GM12872 (cell line): ENCODE data around the gene GABBR2.

Experiments
- TF ChIP-seq, protein P1 (sequence below): IDR thresholded peaks from 3 replicates; pipeline ENCODE4 v1.5.1; 2011; ENCODE audit warnings: low read depth, mild to moderate bottlenecking, low read length, moderate library complexity; ENCODE audit not compliant: insufficient read depth

Gene GABBR2

DNA sequence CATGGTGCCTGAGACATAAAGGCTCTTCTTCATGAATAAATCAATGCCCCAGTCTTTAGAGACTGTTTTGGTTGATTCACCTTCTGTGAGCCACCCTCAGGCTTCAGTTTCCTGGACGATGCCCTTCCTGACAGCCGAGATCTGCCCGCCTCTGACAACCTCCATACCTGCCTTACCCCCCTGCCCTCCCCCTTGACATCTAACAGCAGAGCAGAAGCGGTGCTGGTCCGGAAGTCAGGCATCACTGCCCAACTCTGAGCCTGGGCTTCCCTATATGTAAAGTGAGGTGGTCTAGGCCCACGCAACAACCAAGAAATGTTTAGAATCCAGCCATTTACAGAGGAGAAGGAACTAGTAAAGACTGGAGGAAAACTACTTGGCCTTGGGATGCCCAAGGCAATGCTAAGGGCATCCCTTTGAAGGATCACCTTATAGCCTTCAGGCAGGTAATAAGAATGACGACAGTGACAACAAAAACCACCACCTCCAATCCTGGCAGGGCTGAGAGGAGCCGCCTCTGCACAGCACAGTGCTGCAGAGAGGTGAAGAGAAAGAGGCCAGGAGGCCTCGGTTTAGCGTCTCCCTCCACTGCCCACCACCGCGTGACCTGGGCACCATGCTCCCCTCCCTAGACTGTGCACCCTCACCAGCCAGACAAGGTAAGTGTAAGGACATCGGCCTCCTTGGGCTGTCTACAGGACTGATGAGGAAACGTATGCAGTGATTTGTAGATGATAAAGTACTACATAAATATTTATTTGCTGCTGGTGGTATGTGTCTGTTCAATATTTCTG lies 35.3 kb upstream of the GABBR2 start:
- TF ChIP-seq, protein P1, sequence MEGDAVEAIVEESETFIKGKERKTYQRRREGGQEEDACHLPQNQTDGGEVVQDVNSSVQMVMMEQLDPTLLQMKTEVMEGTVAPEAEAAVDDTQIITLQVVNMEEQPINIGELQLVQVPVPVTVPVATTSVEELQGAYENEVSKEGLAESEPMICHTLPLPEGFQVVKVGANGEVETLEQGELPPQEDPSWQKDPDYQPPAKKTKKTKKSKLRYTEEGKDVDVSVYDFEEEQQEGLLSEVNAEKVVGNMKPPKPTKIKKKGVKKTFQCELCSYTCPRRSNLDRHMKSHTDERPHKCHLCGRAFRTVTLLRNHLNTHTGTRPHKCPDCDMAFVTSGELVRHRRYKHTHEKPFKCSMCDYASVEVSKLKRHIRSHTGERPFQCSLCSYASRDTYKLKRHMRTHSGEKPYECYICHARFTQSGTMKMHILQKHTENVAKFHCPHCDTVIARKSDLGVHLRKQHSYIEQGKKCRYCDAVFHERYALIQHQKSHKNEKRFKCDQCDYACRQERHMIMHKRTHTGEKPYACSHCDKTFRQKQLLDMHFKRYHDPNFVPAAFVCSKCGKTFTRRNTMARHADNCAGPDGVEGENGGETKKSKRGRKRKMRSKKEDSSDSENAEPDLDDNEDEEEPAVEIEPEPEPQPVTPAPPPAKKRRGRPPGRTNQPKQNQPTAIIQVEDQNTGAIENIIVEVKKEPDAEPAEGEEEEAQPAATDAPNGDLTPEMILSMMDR, result no peak

DNA sequence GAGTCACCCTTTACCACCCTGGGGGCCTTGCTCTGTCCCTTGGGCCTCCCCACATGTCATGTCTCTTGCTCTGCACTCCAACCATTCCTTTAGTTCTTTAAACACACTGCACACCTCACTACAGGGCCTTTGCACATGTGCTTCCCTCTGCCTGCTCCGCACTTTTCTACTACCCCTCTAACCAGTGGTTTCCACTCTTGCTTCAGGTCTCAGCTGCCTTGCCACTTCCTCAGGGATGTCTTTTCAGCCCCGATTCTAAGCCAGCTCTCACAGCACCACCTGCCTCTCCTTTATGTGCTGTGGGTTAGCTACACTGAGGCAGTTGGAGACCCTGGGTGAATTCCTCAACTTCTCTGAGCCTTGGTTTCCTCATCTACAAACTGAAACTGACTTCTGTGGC lies 34.6 kb upstream of the GABBR2 start:
- TF ChIP-seq, protein P1, result no peak

DNA sequence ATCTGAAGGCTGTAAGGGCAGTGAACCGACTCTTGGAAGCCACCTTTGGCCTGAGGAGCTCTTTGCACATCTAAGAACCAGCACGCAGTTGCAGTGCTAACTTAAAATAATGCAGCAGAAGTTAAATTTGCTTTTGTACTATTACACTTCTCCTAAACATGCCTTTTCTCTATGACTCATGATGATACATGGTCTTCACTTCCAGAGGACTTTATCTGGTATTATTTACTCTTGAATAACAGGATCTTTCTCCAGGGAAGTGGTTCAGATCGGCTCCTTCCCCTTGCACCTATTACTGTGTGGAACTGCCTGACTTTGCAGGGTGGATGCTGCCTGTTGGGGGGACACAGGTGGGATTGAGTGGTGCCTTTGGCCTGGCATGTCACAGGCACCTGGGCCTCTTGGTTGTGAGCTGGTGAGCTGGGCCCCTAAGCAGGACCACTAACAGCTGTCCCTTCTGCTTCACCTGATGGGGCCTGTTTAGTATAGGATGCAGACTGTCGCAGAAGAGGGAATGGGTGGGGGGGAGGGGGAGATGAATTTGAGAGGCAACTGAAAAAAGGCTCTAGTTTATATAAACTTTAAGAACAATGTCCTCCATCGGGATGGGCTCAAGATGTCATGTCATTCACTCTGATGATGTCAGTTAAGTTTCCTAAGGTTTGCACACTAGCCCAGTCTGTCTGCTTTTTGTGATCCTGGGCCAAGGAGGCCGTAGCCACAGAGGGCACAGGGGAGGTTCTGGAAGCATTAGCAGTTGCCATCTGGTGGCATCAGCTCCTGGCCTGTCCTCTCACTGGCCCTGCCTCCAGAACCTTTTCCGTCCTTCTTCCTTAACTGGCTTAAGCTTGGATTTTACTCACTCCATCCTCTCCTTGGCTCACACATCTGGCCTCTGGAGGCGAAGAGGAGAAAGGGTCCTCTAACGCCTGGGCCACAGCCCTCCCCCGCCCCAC lies 33.9 kb upstream of the GABBR2 start:
- TF ChIP-seq, protein P1, result no peak

DNA sequence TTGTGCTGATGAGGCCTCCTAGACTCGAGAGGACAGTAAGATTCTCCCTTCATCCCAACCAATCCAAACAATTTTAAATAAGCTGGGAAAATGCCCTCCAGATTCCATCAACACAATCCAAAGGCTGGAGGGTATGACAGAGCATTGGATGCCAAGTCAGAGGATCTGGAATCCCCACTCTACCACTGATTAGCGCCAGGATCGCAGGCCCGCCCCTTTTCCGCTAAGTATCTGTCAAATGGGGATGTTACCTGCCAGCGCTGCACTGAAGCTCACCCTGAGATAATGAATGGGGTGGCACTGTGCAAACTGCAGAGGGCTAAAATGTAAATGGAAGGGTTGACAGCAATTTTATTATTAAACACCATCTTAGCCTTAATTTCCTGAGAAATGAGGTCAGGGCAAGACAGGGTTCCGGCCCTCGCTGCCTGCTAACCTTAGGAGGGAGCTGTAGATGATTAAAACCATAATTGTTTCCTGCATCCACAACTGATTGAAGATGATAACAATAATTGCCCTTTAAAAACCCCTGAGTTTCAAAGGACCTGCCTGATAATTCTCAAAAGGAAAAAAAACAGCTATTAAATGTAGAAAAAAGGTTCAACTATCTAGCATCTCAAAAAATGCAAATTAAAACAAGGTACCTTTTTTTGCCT lies 31.6 kb upstream of the GABBR2 start:
- TF ChIP-seq, protein P1, result no peak

DNA sequence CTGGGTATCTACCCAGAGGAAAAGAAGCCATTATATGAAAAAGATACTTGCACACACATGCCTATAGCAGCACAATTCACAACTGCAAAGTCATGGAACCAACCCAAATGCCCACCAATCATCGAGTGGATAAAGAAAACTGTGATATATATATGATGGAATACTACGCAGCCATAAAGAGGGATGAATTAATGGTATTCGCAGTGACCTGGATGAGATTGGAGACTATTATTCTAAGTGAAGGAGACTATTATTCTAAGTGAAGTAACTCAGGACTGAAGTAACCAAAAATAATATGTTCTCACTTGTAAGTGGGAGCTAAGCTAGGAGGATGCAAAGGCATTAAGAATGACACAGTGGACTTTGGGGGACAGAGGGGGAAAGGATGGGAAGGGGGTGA lies 30.0 kb upstream of the GABBR2 start:
- TF ChIP-seq, protein P1, result no peak

DNA sequence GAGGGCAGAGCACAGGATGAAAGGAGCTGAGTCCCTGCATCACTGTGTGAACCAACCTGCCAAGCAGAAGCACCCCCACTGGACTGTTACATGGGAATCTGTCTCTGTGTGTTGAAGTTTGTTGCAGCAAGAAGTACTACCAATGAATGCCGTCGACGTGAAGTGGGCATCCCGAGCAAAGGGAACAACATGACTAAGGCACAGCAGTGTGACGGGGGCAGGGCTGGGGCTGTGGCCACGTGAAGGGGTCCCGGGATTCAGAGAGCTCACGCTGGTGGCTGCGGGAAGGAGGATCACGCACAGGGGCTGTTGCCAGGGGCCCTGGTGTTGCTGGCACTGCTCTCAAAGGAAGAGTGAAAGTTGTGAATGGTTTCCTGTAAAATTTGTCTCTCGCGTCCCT lies 27.5 kb upstream of the GABBR2 start:
- TF ChIP-seq, protein P1, result no peak

DNA sequence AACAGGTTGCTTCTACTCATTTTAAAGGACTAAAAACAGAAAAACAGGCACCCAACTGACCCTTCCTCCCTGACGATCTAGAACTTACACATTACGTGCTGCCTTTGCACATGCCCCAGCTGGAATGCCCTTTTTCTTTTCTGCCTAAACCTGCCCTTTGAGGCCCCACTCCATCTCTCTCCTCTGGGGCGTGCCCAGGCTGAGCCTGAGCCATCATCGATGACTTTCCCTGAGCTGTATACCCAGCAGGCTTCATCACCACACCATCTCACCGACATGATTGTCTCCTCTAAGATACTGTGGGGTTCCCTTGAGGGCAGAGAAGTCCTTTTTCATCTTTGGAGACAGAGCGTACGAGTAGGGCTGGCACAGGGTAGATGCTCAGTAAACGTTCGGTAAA lies 24.1 kb upstream of the GABBR2 start:
- TF ChIP-seq, protein P1, result no peak
